Pancreas (tissue), 10 donors: ENCODE measurements around the gene RMDN3. TPM values are rescaled to one million over a fixed set of nuclear protein-coding genes. Genes with fewer than 3 reads are reported as not detected.
A peak's percentile ranks its signal among the peaks of the same experiment; 100 is the strongest.

Source experiments
- ATAC-seq, 4 donors: fragments of 200-7000 bp; cut with Tn5 transposase; one replicate each; pipeline versions ENCODE4 v1.8.0 to v1.9.1; 2020; ENCODE audit warnings: mild to moderate bottlenecking in 4 of 4, moderate library complexity in 4 of 4
- DNase-seq, 6 donors: peaks; one replicate each; pipeline ENCODE4 v3.0.0-alpha.2; 2020
- FAIRE-seq: peaks from 2 replicates; lab custom pipeline; 2012; peaks lifted over from hg19 to GRCh38; lab: Jason Lieb, UNC
- H3K27ac ChIP-seq, 4 donors: fragments of 200-600 bp; sonication (generic); 1 replicate in 3 of 4; 2 replicates in 1 of 4; pipeline versions ENCODE4 v1.5.0 to v1.8.0; 2020
- H3K27me3 ChIP-seq, 4 donors: fragments of 200-600 bp; one replicate each; pipeline ENCODE4 v1.8.0; 2021
- H3K36me3 ChIP-seq, 3 donors: fragments of 200-600 bp; sonication (generic) in 1 of 3; one replicate each; pipeline versions ENCODE4 v1.5.0 to v1.8.0; 2020 to 2021
- H3K4me1 ChIP-seq, 3 donors: fragments of 200-600 bp; one replicate each; pipeline ENCODE4 v1.8.0; 2021
- H3K4me3 ChIP-seq, 4 donors: fragments of 200-600 bp; sonication (generic) in 2 of 4; one replicate each; pipeline versions ENCODE4 v1.5.0 to v1.8.0; 2020 to 2021
- H3K9me3 ChIP-seq, 4 donors: fragments of 200-600 bp; one replicate each; pipeline ENCODE4 v1.8.0; 2021
- WGBS, 2 donors: extraction: QIAGEN DNeasy Blood & Tissue Kit; methylation state at CpG; one replicate each; pipeline ENCODE4 v1.1.7; 2013; 5-methylcytosine and 5-hydroxymethylcytosine counted together
- intact Hi-C, 3 donors: fragments of 100-400 bp; cut with DNase I; formaldehyde crosslinking; loops; one replicate each; pipeline versions ENCODE4 v1.11.1 to v1.14.2; 2022
- polyA plus RNA-seq, 2 donors: library from polyadenylated mRNA; stranded (reverse); fragments of 200-250 nt; gene quantifications; one replicate each; pipeline ENCODE4 v1.2.3, GENCODE V29; 2013
- total RNA-seq, 6 donors: library from RNA; stranded (reverse); fragmentation: NEBNext Ultra II Directional in 4 of 6; extraction: Animal tissue kit (Norgen Biotek cat#: 25700) in 4 of 6; gene quantifications; one replicate each; pipeline versions ENCODE4 v1.2.1 to v1.2.4, GENCODE V29; 2021 to 2023
- TF ChIP-seq, protein P1 (sequence below), 4 donors: fragments of 200-600 bp; sonication (generic) in 3 of 4; IDR thresholded peaks; one replicate each; pipeline versions ENCODE4 v1.5.0 to v1.8.0; 2021; ENCODE audit warnings: antibody characterized with exemption in 4 of 4
- donor health status: healthy with polysubstance abuse.
- donor health status: DM: no; HTN: no; CAD: no; lungs with moderate emphysema.
- donor health status: DM: no; HTN: no; CAD: no.
- donor health status: control.
- donor health status: control.
- donor health status: Bipolar disorder and iron deficiency.
- donor health status: DM: yes; HTN: yes; CAD: no.
- donor health status: DM: no; HTN: no; CAD: no.
- donor health status: DM: no; HTN: no; CAD: no.
- donor health status: DM: yes; HTN: yes; CAD: no.

RMDN3 gene
- total and polyA plus RNA-seq, 8 donors = 11.9 to 21.3 (median 17.2) TPM

- DNase-seq = no peak
- no peak for ATAC-seq
- H3K27me3 ChIP-seq = no peaks in the 10 kb centered on the region
- no peaks in the 10 kb centered on the region for H3K4me1 ChIP-seq
- FAIRE-seq = no peak
- H3K27ac ChIP-seq = no peak overlapping the region
- no peak overlapping the region for H3K4me3 ChIP-seq
- intact Hi-C loops = no loop called here
- TF ChIP-seq, protein P1, sequence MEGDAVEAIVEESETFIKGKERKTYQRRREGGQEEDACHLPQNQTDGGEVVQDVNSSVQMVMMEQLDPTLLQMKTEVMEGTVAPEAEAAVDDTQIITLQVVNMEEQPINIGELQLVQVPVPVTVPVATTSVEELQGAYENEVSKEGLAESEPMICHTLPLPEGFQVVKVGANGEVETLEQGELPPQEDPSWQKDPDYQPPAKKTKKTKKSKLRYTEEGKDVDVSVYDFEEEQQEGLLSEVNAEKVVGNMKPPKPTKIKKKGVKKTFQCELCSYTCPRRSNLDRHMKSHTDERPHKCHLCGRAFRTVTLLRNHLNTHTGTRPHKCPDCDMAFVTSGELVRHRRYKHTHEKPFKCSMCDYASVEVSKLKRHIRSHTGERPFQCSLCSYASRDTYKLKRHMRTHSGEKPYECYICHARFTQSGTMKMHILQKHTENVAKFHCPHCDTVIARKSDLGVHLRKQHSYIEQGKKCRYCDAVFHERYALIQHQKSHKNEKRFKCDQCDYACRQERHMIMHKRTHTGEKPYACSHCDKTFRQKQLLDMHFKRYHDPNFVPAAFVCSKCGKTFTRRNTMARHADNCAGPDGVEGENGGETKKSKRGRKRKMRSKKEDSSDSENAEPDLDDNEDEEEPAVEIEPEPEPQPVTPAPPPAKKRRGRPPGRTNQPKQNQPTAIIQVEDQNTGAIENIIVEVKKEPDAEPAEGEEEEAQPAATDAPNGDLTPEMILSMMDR (IDR thresholded peaks at IDR 0.05) = no peak
- no peaks in the 10 kb centered on the region for H3K9me3 ChIP-seq
- 67 to 79% methylated on average over 2 of the region's 2 CpGs for WGBS, 2 donors
- H3K36me3 ChIP-seq = peaks cover 0 to 39% (median 10%) of the 10 kb centered on the region in 3 donors
Observed at GRCh38 chr15:40739047-40739446, 16.0 kb downstream of the RMDN3 start.

GRCh38 chr15:40737048-40737447 is 18.0 kb downstream of the RMDN3 start:
- Histone ChIP-seq H3K27ac (no peak overlapping the region), H3K4me1 (no peaks in the 10 kb centered on the region), H3K36me3 (peaks cover 0 to 21% (median 3%) of the 10 kb centered on the region in 3 donors), H3K27me3 (no peaks in the 10 kb centered on the region), H3K4me3 (no peak overlapping the region), H3K9me3 (no peaks in the 10 kb centered on the region)
- DNase-seq = no peak
- no peak for FAIRE-seq
- peak in 1 of 4 donors; percentile 40 for ATAC-seq
- WGBS, 2 donors = 63 to 67% methylated on average over 3 of the region's 3 CpGs
- TF ChIP-seq, protein P1 (IDR thresholded peaks at IDR 0.05) = no peak
- intact Hi-C loops = no loop called here

DNA sequence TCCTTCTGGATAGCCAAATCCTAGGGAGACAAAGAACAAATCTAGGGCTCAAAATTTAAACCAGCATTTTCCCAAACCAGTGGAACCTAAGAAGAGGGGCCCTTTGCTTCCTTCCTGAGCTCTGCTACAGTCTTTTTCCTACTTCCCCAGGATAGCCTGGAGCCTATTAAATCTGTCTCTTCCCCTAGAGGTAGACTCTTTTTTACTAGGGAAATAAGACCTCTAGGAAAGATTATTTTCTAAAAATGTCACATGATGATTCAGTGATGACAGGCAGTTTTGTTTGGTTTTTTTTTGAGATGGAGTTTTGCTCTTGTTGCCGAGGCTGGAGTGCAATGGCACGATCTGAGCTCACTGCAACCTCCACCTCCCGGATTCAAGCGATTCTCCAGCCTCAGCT is 18.5 kb downstream of the RMDN3 start:
- no peaks in the 10 kb centered on the region for H3K27me3 ChIP-seq
- ATAC-seq = no peak
- DNase-seq = no peak
- FAIRE-seq = no peak
- TF ChIP-seq, protein P1 (IDR thresholded peaks at IDR 0.05) = no peak
- intact Hi-C loops = no loop called here
- H3K9me3 ChIP-seq = no peaks in the 10 kb centered on the region
- 90 to 92% methylated on average over 4 of the region's 4 CpGs for WGBS, 2 donors
- H3K4me3 ChIP-seq = no peak overlapping the region
- peaks cover 0 to 21% (median 3%) of the 10 kb centered on the region in 3 donors for H3K36me3 ChIP-seq
- no peak overlapping the region for H3K27ac ChIP-seq
- H3K4me1 ChIP-seq = no peaks in the 10 kb centered on the region

- H3K4me3 ChIP-seq = no peak overlapping the region
- FAIRE-seq (no peak), ATAC-seq (no peak), DNase-seq (no peak)
- no peak overlapping the region for H3K27ac ChIP-seq
- intact Hi-C loops = no loop called here
- no peaks in the 10 kb centered on the region for H3K27me3 ChIP-seq
- peaks cover 0 to 5% (median 2%) of the 10 kb centered on the region in 3 donors for H3K36me3 ChIP-seq
- no peaks in the 10 kb centered on the region for H3K9me3 ChIP-seq
- TF ChIP-seq, protein P1 (IDR thresholded peaks at IDR 0.05) = no peak
- no peaks in the 10 kb centered on the region for H3K4me1 ChIP-seq
- 86 to 90% methylated on average over 3 of the region's 3 CpGs for WGBS, 2 donors
Observed at GRCh38 chr15:40731034-40731433, 24.0 kb downstream of the RMDN3 start.

- TF ChIP-seq, protein P1 (IDR thresholded peaks at IDR 0.05) = no peak
- ATAC-seq (no peak), FAIRE-seq (no peak), DNase-seq (no peak)
- H3K4me3 ChIP-seq = no peak overlapping the region
- H3K9me3 ChIP-seq = no peaks in the 10 kb centered on the region
- H3K36me3 ChIP-seq = no peaks in the 10 kb centered on the region
- WGBS, 2 donors = 58 to 68% methylated on average over 2 of the region's 2 CpGs
- H3K27ac ChIP-seq = no peak overlapping the region
- H3K27me3 ChIP-seq = no peaks in the 10 kb centered on the region
- intact Hi-C loops = no loop called here
- no peaks in the 10 kb centered on the region for H3K4me1 ChIP-seq
Observed at GRCh38 chr15:40723919-40724318, 31.1 kb downstream of the RMDN3 start.
